OCI-LY3 (cell line): ENCODE data around the gene STARD13.

ENCODE experiments used
- CTCF ChIP-seq: fragments of 200-600, 300-600 bp; sonication (generic); IDR thresholded peaks from 2 replicates; pipeline ENCODE4 v1.5.1; 2014; ENCODE audit warnings: antibody characterized with exemption, low read length, low read depth
- EZH2phosphoT487 ChIP-seq: fragments of 200-600 bp; shearing (Covaris generic); IDR thresholded peaks from 2 replicates; pipeline ENCODE4 v1.6.1; 2018; ENCODE audit warnings: antibody characterized with exemption, mixed run types, low read depth

DNA sequence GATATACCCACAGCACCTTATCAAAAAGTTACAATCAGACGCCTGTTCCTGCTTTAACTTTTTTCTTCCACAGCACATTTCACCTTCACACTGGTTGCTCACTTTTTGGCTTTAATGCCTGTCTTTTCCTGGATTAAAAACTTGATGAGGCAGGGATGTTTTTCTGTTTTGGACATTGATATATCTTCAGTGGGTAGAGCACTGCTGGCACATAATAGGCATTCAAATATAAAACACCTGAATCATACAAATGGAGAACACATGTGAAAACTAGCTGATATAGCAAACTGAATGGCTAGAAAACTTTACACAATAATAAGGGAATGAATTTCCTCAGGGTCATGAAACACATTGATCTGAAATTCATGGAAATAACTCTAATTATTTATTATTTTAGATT, 65.6 kb downstream of the STARD13 start:
- TF ChIP-seq CTCF (no peak), EZH2phosphoT487 (no peak)
